Transverse colon (tissue), 4 donors: ENCODE data around the gene BMP4. TPM values are rescaled to one million over a fixed set of nuclear protein-coding genes. Genes with fewer than 3 reads are reported as not detected.

Source experiments
- DNase-seq: peaks from one replicate; pipeline ENCODE4 v3.0.0-alpha.2; 2019
- H3K27ac ChIP-seq, 4 donors: fragments of 200-600 bp; sonication (generic); 2 replicates each; pipeline ENCODE4 v1.5.1; 2016 to 2018; ENCODE audit warnings: inconsistent platforms in 4 of 4
- H3K27me3 ChIP-seq: fragments of 200-600 bp; sonication (generic); 2 replicates; pipeline ENCODE4 v1.5.1; 2017; ENCODE audit warnings: inconsistent platforms
- H3K36me3 ChIP-seq, 4 donors: fragments of 200-600 bp; sonication (generic); 2 replicates each; pipeline ENCODE4 v1.5.1; 2017 to 2019; ENCODE audit warnings: inconsistent platforms in 4 of 4
- H3K4me1 ChIP-seq, 4 donors: fragments of 200-600 bp; sonication (generic); 2 replicates each; pipeline ENCODE4 v1.5.1; 2017 to 2020; ENCODE audit warnings: inconsistent platforms in 4 of 4
- H3K4me3 ChIP-seq, 4 donors: fragments of 200-600 bp; sonication (generic); 1 replicate in 1 of 4; 2 replicates in 3 of 4; pipeline versions ENCODE4 v1.5.1 to v1.6.1; 2017 to 2019; ENCODE audit warnings: inconsistent platforms in 4 of 4
- H3K9me3 ChIP-seq, 2 donors: fragments of 200-600 bp; sonication (generic); 2 replicates each; pipeline ENCODE4 v1.5.1; 2017 to 2019; ENCODE audit warnings: inconsistent platforms in 2 of 2
- CTCF ChIP-seq, 5 experiments: fragments of 200-600 bp in 3 of 5; fragments of 450-650 bp in 2 of 5; sonication (generic) in 3 of 5; IDR thresholded peaks; 1 replicate in 2 of 5; 2 replicates in 3 of 5; pipeline ENCODE4 v1.5.1; 2016 to 2017; ENCODE audit warnings: antibody characterized with exemption in 5 of 5, inconsistent platforms in 3 of 5, mild to moderate bottlenecking in 2 of 5, moderate library complexity in 1 of 5
- EP300 ChIP-seq: sonication (generic); formaldehyde crosslinking; IDR thresholded peaks from one replicate; pipeline ENCODE4 v1.6.1; 2017; ENCODE audit warnings: antibody characterized with exemption, low read depth
- POLR2A ChIP-seq: fragments of 450-650 bp; IDR thresholded peaks from one replicate; pipeline ENCODE4 v1.6.1; 2016; ENCODE audit warnings: antibody characterized with exemption, mild to moderate bottlenecking, moderate library complexity
- POLR2AphosphoS5 ChIP-seq, 3 donors: sonication (generic); formaldehyde crosslinking; IDR thresholded peaks; one replicate each; pipeline ENCODE4 v1.6.1; 2016; ENCODE audit warnings: antibody characterized with exemption in 3 of 3
- WGBS, 2 donors: methylation state at CpG; one replicate each; pipeline ENCODE4 v1.1.5; 2018; ENCODE audit warnings: low coverage in 1 of 2; 5-methylcytosine and 5-hydroxymethylcytosine counted together
- in situ Hi-C, 4 donors: fragments of 200-750 bp; cut with MboI; loops; one replicate each; pipeline versions ENCODE4 v1.15.0 to v1.15.1; 2017; ENCODE audit warnings: low sequenced_read_pairs in 3 of 4, low pct_ligation_motif_present in 1 of 4, low pct_unique_long_range_greater_than_20kb in 1 of 4
- intact Hi-C: fragments of 100-400 bp; cut with DNase I; formaldehyde crosslinking; loops from one replicate; pipeline ENCODE4 v1.15.1; 2023; ENCODE audit warnings: low total_unique reads
- small RNA-seq, 4 donors: library from RNA; depleted of rRNA; stranded (forward); fragments of <200 nt; gene quantifications; one replicate each; pipeline ENCODE3, GENCODE V24; 2016
- total RNA-seq, 4 donors: library from RNA; depleted of rRNA; stranded (reverse); fragments of >200 nt; gene quantifications; one replicate each; pipeline ENCODE4 v1.1.0, GENCODE V29; 2016

Gene BMP4
- total RNA-seq, 4 donors from 2014 or later: 7.2 to 56.5 (median 12.4) TPM

- in situ Hi-C loops (no loop called here), intact Hi-C loops (loop anchor here (10.0 kb wide), 1 partner anchor 402 kb away; no protein-coding TSS in a partner anchor)
- Histone ChIP-seq H3K4me3 (no peak overlapping the region), H3K36me3 (no peaks in the 10 kb centered on the region), H3K27ac (no peak overlapping the region), H3K9me3 (peaks cover 0 to 14% of the 10 kb centered on the region in 2 donors), H3K4me1 (no peaks in the 10 kb centered on the region), H3K27me3 (no peaks in the 10 kb centered on the region)
- DNase-seq: no peak
- WGBS, 2 donors: 40 to 63% methylated on average over 1 of the region's 1 CpG
- TF ChIP-seq EP300 (no peak), CTCF (IDR thresholded peaks at IDR 0.05) (no peak), POLR2A (no peak), POLR2AphosphoS5 (IDR thresholded peaks at IDR 0.05) (no peak)
Measured at GRCh38 chr14:53902307-53902706, 54.3 kb downstream of the BMP4 start.

GRCh38 chr14:53900499-53900898 lies 56.1 kb downstream of the BMP4 start:
- Histone ChIP-seq H3K27ac (no peak overlapping the region), H3K4me3 (no peak overlapping the region), H3K4me1 (no peaks in the 10 kb centered on the region), H3K27me3 (no peaks in the 10 kb centered on the region), H3K9me3 (peaks cover 0 to under 1% of the 10 kb centered on the region in 2 donors), H3K36me3 (no peaks in the 10 kb centered on the region)
- TF ChIP-seq POLR2AphosphoS5 (IDR thresholded peaks at IDR 0.05) (peak in 1 of 3 donors; percentile 56), POLR2A (no peak)
- WGBS, 2 donors: 39% methylated on average over 4 of the region's 4 CpGs; no CpG with 5 or more reads in 1 of the 2 donors
- intact Hi-C loops (loop anchor here (10.0 kb wide), 1 partner anchor 404 kb away; no protein-coding TSS in a partner anchor), in situ Hi-C loops (no loop called here)
- peak; percentile 35 for DNase-seq

Small RNA genes within 50 kb of the gene (small RNA-seq; reads per million reads assigned to genes)
- gene MIR5580: 0 reads per million in 4 donors
